ENCODE measurements around the gene GLRB. TPM values are rescaled to one million over a fixed set of nuclear protein-coding genes. Genes with fewer than 3 reads are reported as not detected.

GLRB gene
- polyA plus RNA-seq (2011; rRNA removed) (2.7 and 3.1 TPM in 2 replicates), polyA plus RNA-seq (2017; fragmentation: RNase III; extraction: RNeasy Plus Mini Kit Qiagen cat#74134 plus additional on column Dnase treatment) (1.8 to 2.7 TPM (median 2.2 TPM) in 3 replicates), polyA minus RNA-seq (2011; rRNA and poly(A)+ RNA removed) (1.2 and 1.7 TPM in 2 replicates)
- 0.34 and 0.35 TPM in 2 replicates for polyA plus RNA-seq (2012; cell fraction: cytosol; rRNA removed)
- polyA plus RNA-seq (2012; cell fraction: nucleus; rRNA removed) = 0.31 and 0.53 TPM in 2 replicates

DNA sequence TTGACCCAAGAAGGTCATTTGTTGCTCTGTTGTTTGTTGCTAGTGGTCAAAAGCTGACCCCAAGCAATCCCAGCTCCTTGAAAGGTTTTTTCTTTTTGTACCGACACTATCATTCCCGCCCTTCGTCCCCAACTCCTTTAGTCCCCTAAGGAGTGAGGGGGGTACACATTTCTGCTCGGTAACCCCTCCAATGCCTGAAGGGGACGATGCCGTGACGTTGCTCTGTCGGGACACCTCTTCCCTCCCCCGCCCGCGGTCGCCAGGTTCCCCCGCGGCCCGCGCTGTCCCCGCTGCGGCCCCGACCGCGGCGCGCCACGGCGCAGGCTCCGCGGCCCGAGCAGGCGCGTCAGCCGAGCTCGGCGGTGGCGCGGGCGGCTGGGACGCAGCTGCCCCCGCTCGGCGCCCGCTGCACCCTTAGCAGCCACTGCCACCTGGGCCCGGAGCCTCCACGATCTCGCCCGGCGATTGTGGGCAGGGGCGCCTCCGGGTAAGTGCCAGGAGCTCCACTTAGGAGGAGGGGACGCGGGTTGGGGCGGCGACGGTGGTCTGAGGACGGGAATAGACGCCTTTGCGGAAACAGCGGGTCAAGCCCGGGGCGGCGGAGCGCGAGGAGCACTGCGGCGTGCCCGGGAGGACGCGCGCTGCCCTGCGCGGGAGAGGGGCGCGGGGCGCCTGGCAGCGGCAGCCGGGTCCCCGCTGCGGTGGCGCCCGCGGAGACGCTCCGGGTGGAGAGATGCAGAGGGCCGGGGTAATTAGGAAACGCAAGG lies at the start of gene GLRB:
GLRB (plus strand) TSS at position 340 of the 767 bp plus-strand sequence. CDS start 1,875 bp downstream, outside the sequence.
- 21% methylated on average over 10 of the region's 84 CpGs for WGBS (ENCODE audit: missing lambda C conversion rate)
- peak within 1 kb of the TSS; percentile 53 for H3K4me3 ChIP-seq
- no peaks in the 10 kb centered on the region for H3K4me1 ChIP-seq
- peak within 1 kb of the TSS; percentile 70 for H3K4me2 ChIP-seq
- no peak for TF ChIP-seq CBX2 (IDR thresholded peaks at IDR 0.05; ENCODE audit: borderline replicate concordance, low read depth)
- no peak for TF ChIP-seq EHF (CRISPR knock-in tag; IDR thresholded peaks at IDR 0.05)
- peak; percentile 23; the same call in 1 of the 2 replicates for TF ChIP-seq POLR2A (IDR thresholded peaks at IDR 0.05; ENCODE audit: low read length)
- TF ChIP-seq USF2 (IDR thresholded peaks at IDR 0.05) = no peak
- TF ChIP-seq, protein P1, sequence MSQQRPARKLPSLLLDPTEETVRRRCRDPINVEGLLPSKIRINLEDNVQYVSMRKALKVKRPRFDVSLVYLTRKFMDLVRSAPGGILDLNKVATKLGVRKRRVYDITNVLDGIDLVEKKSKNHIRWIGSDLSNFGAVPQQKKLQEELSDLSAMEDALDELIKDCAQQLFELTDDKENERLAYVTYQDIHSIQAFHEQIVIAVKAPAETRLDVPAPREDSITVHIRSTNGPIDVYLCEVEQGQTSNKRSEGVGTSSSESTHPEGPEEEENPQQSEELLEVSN (IDR thresholded peaks at IDR 0.05; ENCODE audit: borderline replicate concordance, low read depth) = no peak
- ATAC-seq (peak; percentile 92 to 98), DNase-seq (ENCODE audit: low read depth in 1 of 2, low spot score in 1 of 2) (peak; percentile 6 to 18), FAIRE-seq (no peak)
- CTCF ChIA-PET = interaction anchor here (1.1 to 1.4 kb wide), 3 partner anchors 17 to 30 kb away, joined by 3 to 6 read pairs (median 3); no protein-coding TSS in a partner anchor
- H3K9me3 ChIP-seq = no peaks in the 10 kb centered on the region
- POLR2A ChIA-PET = no interaction called here
- peak within 1 kb of the TSS; percentile 67 to 88 for H3K27ac ChIP-seq

DNA sequence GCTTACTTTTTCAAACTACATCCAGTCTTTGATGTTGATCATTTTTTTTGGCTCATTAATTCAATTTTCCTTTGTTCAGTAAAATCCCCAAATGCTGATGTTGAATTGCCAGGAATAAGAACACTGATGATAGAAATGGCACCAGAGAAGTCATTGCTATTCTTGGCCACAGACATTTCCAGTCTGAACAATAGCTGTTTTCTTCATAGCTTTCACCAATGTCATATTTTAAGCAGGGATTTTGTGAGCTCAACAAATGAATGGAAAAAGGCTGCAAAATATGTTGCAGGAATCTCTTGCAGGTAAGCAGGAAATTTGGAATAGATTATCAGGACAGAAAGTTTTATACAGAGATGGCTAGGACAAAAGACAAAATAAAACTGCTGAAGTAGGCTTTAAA lies 40.5 kb upstream of the GLRB start:
- TF ChIP-seq TP53 (CRISPR knock-in tag; IDR thresholded peaks at IDR 0.05) (no peak), EHF (CRISPR knock-in tag; IDR thresholded peaks at IDR 0.05) (no peak), RNF2 (IDR thresholded peaks at IDR 0.05; ENCODE audit: borderline replicate concordance, low read depth) (no peak), MAZ (IDR thresholded peaks at IDR 0.05; ENCODE audit: borderline replicate concordance, low read depth, low read length) (no peak), FOSL2 (IDR thresholded peaks at IDR 0.05) (no peak), FOSL2 (CRISPR knock-in tag; IDR thresholded peaks at IDR 0.05) (no peak), NFE2L2 (conservative IDR thresholded peaks at IDR 0.05; ENCODE audit: low read length) (no peak), JUNB (IDR thresholded peaks at IDR 0.05) (no peak), ELK1 (IDR thresholded peaks at IDR 0.05; ENCODE audit: low read depth, low read length) (no peak), EHMT2 (IDR thresholded peaks at IDR 0.05; ENCODE audit: low read depth) (no peak), HOXA7 (CRISPR knock-in tag; IDR thresholded peaks at IDR 0.05) (no peak), RCOR1 (IDR thresholded peaks at IDR 0.05; ENCODE audit: low read depth, low read length) (no peak), HOXB13 (CRISPR knock-in tag; IDR thresholded peaks at IDR 0.05; ENCODE audit: low read depth) (no peak), GATA3 (IDR thresholded peaks at IDR 0.05; ENCODE audit: borderline replicate concordance) (no peak), CBX2 (IDR thresholded peaks at IDR 0.05; ENCODE audit: borderline replicate concordance, low read depth) (no peak), POLR2AphosphoS2 (conservative IDR thresholded peaks at IDR 0.05; ENCODE audit: low read length) (no peak), FOXS1 (CRISPR knock-in tag; IDR thresholded peaks at IDR 0.05) (no peak), SREBF2 (IDR thresholded peaks at IDR 0.05) (no peak), CBX8 (IDR thresholded peaks at IDR 0.05) (no peak), NR3C1 (IDR thresholded peaks at IDR 0.05) (no peak), EP300 (IDR thresholded peaks at IDR 0.05) (no peak)
- POLR2A ChIA-PET = no interaction called here
- Histone ChIP-seq H3K4me2 (no peak overlapping the region), H3K27ac (no peak overlapping the region), H3K4me1 (no peaks in the 10 kb centered on the region), H3K4me3 (no peak overlapping the region), H3K9me3 (no peaks in the 10 kb centered on the region)
- CTCF ChIA-PET = interaction anchor here (1.3 to 2.2 kb wide), 2 partner anchors 10 to 67 kb away, joined by 3 to 5 read pairs; no protein-coding TSS in a partner anchor
- FAIRE-seq (no peak), ATAC-seq (no peak), DNase-seq (ENCODE audit: low read depth in 1 of 2, low spot score in 1 of 2) (no peak)
